ENCODE measurements around the gene CLPTM1. TPM values are rescaled to one million over a fixed set of nuclear protein-coding genes. Genes with fewer than 3 reads are reported as not detected.
"Not testable (repeated sequence)": the region's sequence is repeated elsewhere in the genome, so short reads cannot be mapped to it uniquely, and the experiment has no call there.

CLPTM1 gene
- total RNA-seq, 2 donors from 2014 or later = 90.7 to 107 TPM

DNA sequence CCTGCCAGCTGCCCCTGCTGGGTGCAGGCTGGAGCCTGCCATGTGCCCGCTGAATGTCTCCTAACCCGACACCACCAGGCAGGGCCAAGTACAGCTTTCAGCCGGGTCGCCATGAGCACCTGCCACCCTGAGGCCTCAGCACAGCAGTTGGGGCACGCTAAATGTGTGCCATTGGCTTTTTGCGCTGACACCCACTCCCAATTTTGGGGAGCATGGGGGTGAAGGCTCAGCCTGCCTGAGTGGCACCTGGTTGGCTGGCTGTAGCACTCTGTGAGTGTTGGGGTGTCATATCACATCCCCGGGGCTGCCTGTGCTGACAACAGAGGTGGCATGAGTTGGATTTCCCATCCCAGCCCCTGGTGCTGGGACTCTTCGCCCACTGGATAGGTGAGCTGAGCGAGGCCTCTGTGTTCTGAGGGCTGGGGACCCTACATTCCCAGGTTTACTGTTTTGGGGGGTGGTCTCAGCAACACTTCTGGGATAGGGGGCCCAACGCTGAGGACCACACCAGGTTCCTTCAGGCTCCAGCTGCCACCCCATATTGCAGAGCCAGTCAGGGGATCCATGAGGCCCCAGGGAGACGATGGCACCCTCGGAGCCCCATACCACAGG lies 38.9 kb downstream of the CLPTM1 start:
- DNase-seq = no peak
- intact Hi-C loops (cut with DNase I) = no loop called here
- ATAC-seq = no peak

- DNase-seq (no peak), ATAC-seq (no peak)
- intact Hi-C loops (cut with DNase I) = no loop called here
These were observed 42.8 kb downstream of the CLPTM1 start for GRCh38 chr19:44998025-44998424.

GRCh38 chr19:44999131-44999925 lies 44.1 kb downstream of the CLPTM1 start:
- ATAC-seq; intact Hi-C loops (cut with DNase I); DNase-seq: not testable (repeated sequence)

DNA sequence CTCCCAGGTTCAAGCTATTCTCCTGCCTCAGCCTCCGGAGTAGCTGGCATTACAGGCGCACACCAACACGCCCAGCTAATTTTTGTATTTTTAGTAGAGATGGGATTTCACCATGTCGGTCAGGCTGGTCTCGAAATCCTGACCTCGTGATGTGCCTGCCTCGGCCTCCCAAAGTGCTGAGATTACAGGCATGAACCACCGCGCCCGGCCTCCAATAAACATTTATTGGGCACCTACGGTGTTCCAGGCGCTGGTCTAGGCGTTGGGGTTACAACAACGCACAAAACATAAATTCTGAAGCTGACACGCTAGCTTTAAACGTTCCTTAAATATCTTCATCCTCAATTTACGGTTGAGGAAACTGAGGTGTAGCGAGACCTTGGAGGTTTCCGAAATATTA lies 45.5 kb downstream of the CLPTM1 start:
- ATAC-seq; DNase-seq; intact Hi-C loops (cut with DNase I): not testable (repeated sequence)

- ATAC-seq = peak; percentile 64 to 79
- intact Hi-C loops (cut with DNase I) = no loop called here
These were observed 46.0 kb downstream of the CLPTM1 start, which contains the start of gene RELB for GRCh38 chr19:45001087-45001739. Gene RELB (plus strand): TSS chr19:45001464. CDS start chr19:45001580, 116 bp downstream.

GRCh38 chr19:45003485-45003884 lies 48.3 kb downstream of the CLPTM1 start:
- intact Hi-C loops (cut with DNase I) = no loop called here
- no peak for DNase-seq

More at GRCh38 chr19:45001087-45001739, 46.0 kb downstream of the CLPTM1 start, which contains the start of gene RELB:
- DNase-seq = peak; percentile 97

DNA sequence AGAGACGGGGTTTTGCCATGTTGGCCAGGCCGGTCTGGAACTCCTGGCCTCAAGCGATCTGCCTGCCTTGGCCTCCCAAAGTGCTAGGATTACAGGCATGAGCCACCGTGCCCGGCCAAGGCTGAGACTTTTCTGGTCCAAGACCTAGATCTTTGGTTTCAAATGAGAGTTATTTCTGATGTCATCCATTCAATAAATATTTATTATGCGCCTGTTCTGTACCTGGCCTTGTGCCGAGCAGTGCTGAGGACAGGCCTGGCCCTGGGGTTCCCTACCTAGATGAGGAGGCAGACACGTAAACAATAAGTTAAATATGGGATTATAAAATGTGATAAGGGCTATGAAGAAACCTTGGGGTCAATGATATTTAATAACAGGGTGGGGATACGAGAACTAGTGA lies 50.6 kb downstream of the CLPTM1 start:
- no peak for DNase-seq

More at GRCh38 chr19:45003485-45003884, 48.3 kb downstream of the CLPTM1 start:
- no peak for ATAC-seq

GRCh38 chr19:45008552-45008951 lies 53.4 kb downstream of the CLPTM1 start:
- ATAC-seq = no peak
- DNase-seq = no peak
- intact Hi-C loops (cut with DNase I) = no loop called here

More for the DNA sequence above, 50.6 kb downstream of the CLPTM1 start:
- ATAC-seq = no peak
- intact Hi-C loops (cut with DNase I) = no loop called here

GRCh38 chr19:45009625-45010255 lies 54.6 kb downstream of the CLPTM1 start:
- DNase-seq (no peak), ATAC-seq (no peak)
- intact Hi-C loops (cut with DNase I) = no loop called here

DNA sequence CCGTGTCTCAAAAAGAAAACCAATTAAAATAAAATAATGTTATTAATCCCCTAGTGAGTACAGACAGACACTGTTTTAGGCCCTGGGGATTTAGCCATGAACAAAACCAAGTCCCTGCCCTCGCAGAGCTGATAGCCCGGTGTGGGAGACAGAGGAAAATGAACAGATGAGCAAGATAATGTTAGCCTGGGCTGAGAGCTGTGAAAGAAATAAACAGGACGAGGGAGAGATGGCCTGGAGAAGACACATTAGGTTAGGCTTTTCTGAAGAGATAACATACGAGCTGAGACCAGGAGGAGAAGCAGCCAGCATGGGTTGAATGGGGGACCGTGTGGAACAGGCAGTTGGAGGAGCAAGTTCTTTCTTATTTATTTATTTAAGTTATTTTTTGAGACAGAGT lies 55.1 kb downstream of the CLPTM1 start:
- ATAC-seq (no peak), DNase-seq (no peak)
- intact Hi-C loops (cut with DNase I) = no loop called here

GRCh38 chr19:45011959-45012358 lies 56.8 kb downstream of the CLPTM1 start:
- intact Hi-C loops (cut with DNase I) = no loop called here
- DNase-seq (no peak), ATAC-seq (no peak)

GRCh38 chr19:45016388-45017314 lies 61.5 kb downstream of the CLPTM1 start:
- ATAC-seq (peak; percentile 77 to 86), DNase-seq (peak; percentile 49)
- intact Hi-C loops (cut with DNase I) = no loop called here

GRCh38 chr19:45019187-45019586 lies 64.0 kb downstream of the CLPTM1 start:
- DNase-seq (no peak), ATAC-seq (no peak)
- intact Hi-C loops (cut with DNase I) = no loop called here

DNA sequence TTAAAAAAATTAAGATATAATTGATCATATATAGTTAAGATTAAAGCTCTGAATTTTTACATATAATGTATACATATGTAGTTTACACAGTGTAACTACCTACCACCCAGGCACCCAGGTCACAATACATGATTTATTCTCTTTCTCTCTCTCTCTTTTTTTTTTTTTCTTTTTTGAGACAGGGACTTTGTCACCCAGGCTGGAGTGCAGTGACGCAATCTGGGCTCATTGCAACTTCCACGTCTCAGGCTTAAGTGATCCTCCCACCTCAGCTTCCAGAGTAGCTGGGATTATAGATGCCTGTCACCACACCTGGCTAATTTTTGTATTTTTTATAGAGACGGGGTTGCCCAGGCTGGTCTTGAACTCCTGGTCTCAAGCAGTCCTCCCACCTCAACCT lies 64.9 kb downstream of the CLPTM1 start:
- DNase-seq (no peak), ATAC-seq (no peak)
- intact Hi-C loops (cut with DNase I) = no loop called here

DNA sequence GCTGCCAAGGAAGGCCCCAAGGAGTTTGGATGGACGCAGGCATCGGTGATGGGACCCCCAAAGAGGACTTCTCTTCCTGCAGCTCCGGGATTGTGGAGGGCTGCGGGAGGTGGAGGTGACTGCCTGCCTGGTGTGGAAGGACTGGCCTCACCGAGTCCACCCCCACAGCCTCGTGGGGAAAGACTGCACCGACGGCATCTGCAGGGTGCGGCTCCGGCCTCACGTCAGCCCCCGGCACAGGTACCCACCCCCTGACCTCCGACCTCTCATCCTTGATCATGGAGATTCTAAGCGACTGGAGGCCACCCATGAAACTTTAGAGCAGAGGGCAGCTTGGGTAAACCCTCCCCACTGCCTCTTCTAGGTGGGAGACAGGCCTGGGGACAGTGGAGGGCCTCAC lies 66.8 kb downstream of the CLPTM1 start:
- DNase-seq (no peak), ATAC-seq (no peak)
- intact Hi-C loops (cut with DNase I) = no loop called here

- intact Hi-C loops (cut with DNase I) = no loop called here
- DNase-seq = no peak
These were observed 67.9 kb downstream of the CLPTM1 start for GRCh38 chr19:45023048-45023447.

GRCh38 chr19:45025264-45025663 lies 70.1 kb downstream of the CLPTM1 start:
- no peak for ATAC-seq
- intact Hi-C loops (cut with DNase I) = no loop called here
- no peak for DNase-seq

More at GRCh38 chr19:45023048-45023447, 67.9 kb downstream of the CLPTM1 start:
- ATAC-seq = no peak

GRCh38 chr19:45027371-45027770 lies 72.2 kb downstream of the CLPTM1 start:
- no peak for ATAC-seq
- intact Hi-C loops (cut with DNase I) = no loop called here
- DNase-seq = no peak
